Measurements from ENCODE around the gene CHID1. TPM values are rescaled to one million over a fixed set of nuclear protein-coding genes. Genes with fewer than 3 reads are reported as not detected.

The CHID1 gene
- total RNA-seq, 2 experiments from 2014 or later, result 38.2 to 39.2 TPM

DNA sequence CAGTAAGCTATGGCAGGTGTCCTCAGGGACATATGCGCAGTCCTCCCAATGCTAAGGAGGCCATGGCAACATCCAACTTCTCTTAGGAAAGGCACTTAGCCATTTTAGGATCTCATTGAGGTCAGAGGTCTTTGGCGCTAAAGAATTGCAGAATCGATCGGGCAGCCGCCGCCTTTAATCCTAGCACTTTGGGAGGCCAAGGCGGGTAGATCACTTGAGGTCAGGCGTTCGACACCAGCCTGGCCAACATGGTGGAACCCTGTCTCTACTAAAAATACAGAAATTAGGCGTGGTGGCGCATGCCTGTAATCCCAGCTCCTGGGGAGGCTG, 1.2 kb upstream of the CHID1 start:
- Mint-ChIP-seq H3K36me3 (ENCODE audit: low read depth) (no peaks in the 10 kb centered on the region), H3K4me1 (peaks cover 25% of the 10 kb centered on the region), H3K27ac (peak overlapping the region; percentile 80), H3K9me3 (no peaks in the 10 kb centered on the region), H3K4me3 (peak overlapping the region; percentile 85), H3K27me3 (no peaks in the 10 kb centered on the region)
- ChIA-PET POLR2A (interaction anchor here (0.8 to 1.7 kb wide), 6 partner anchors 10 to 143 kb away, joined by 3 to 6 read pairs (median 4); partner anchors contain the start of genes AP2A2 and TSPAN4), CTCF (interaction anchor here (1.2 to 3.5 kb wide), 3 partner anchors 9 to 16 kb away, joined by 5 to 18 read pairs (median 6); partner anchors contain the start of gene AP2A2)
- DNase-seq, result no peak

DNA sequence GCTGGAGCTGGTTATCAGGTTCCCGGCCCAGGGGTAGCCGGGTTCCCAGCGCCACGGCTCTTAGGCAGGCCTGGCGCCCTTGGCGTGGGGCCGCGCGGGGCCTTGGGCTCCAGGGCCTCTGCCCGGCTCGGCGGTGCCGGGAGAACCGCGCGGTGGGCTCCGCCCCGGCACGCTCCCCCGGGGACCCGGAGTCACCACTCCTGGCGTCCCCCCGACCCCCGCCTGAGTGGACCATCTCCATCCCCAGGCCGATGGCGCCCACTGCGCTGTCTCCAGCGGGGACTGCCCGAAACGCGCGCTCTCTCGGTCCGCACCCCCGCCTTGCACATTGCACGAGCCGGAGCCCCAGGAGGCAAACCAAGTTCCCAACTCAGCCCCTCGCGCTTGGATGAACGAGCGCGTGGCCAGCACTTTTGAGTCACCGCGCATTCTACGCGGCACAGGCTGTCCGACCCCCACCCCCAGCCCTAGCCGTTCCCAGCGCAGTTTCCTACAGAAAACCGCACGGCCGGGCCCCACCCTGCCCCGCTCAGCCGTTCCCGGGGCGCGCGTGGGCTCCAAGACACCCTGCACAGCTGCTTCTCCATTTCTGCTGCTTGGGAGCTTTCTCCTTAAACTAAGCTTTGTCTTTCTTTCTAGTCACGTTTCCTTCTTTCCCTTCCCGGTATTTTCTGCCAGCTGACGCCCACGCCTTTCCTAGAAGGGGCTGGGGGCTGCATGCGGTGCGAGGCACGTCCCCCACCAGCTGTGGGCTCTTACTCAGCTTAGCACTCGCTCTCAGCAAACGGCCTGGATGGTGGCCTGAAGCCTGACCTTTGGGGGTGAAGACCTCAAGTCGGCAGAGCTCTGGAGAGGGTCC, 650 bp upstream of the CHID1 start:
- POLR2A ChIA-PET, result interaction anchor here (0.6 to 1.7 kb wide), 8 partner anchors 10 to 398 kb away, joined by 3 to 6 read pairs (median 3); partner anchors contain the start of genes AP2A2, TOLLIP and TSPAN4
- H3K27me3 Mint-ChIP-seq, result no peaks in the 10 kb centered on the region

DNA sequence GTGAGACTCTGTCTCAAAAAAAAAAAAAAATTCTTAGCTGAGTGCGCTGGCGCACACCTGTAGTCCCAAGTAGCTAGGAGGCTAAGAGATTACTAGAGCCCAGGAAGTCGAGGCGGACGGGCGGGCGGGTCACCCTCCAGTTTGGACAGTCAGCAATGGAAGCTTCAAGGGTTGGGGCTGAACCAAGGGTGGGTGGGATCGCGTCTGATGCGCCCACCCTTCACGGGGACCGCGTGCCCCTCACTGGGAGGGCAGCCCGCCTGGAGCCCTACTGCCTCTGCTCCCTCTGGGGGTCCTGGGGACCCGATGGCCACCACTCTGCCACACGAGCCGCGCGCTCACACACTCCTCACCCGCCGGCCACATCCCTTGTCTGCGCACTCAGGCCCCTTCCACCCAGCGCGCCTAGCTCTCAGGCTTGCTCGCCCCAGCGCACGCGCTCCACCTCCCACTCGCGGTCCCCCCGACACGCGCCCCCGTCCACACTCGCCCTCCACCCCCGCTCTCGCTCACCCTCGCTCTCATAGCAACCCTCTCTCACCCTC, 494 bp downstream of the CHID1 start:
- ChIA-PET POLR2A (interaction anchor here (0.6 to 1.3 kb wide), 5 partner anchors 15 to 399 kb away, joined by 3 to 5 read pairs (median 3); partner anchors contain the start of genes AP2A2 and TOLLIP), CTCF (interaction anchor here (0.7 to 3.5 kb wide), 3 partner anchors 15 to 140 kb away, joined by 5 to 18 read pairs (median 6); partner anchors contain the start of gene AP2A2)
- Mint-ChIP-seq H3K27ac (peak overlapping the region; percentile 81), H3K4me1 (peaks cover 25% of the 10 kb centered on the region), H3K27me3 (no peaks in the 10 kb centered on the region), H3K36me3 (ENCODE audit: low read depth) (peaks cover 2% of the 10 kb centered on the region), H3K9me3 (no peaks in the 10 kb centered on the region), H3K4me3 (peak overlapping the region; percentile 90)
- DNase-seq, result no peak

More for the DNA sequence above, 650 bp upstream of the CHID1 start:
- DNase-seq, result peak; percentile 42
- Mint-ChIP-seq H3K9me3 (no peaks in the 10 kb centered on the region), H3K4me1 (peaks cover 25% of the 10 kb centered on the region), H3K27ac (peak overlapping the region; percentile 80), H3K4me3 (peak overlapping the region; percentile 90), H3K36me3 (ENCODE audit: low read depth) (no peaks in the 10 kb centered on the region)
- CTCF ChIA-PET, result interaction anchor here (1.2 to 3.5 kb wide), 3 partner anchors 10 to 17 kb away, joined by 5 to 18 read pairs (median 6); partner anchors contain the start of gene AP2A2

DNA sequence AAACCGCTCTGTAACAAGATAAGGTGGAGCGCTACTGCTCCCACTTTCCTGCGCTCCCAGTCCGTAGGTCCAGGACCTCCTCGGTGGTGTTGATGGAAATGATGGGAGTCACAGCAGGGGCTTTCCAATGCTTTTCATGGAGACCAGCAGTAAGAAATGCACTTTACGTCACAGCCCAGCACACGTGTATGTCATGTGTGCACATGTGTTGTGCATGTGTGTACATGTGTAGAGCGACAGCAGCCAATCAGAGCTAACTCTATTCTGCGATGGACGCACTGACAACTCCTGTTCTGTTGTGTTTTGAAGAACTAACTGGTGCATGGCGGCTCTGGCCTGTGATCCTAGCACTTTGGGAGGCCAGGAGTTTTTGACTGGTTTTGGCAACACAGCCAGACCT, 1.2 kb downstream of the CHID1 start:
- no peak for DNase-seq
- ChIA-PET POLR2A (interaction anchor here (0.7 to 1.3 kb wide), 3 partner anchors 16 to 202 kb away, joined by 3 to 5 read pairs (median 3); partner anchors contain the start of gene AP2A2), CTCF (interaction anchor here (0.7 to 3.5 kb wide), 2 partner anchors 15 to 141 kb away, joined by 5 to 18 read pairs; partner anchors contain the start of gene AP2A2)
- Mint-ChIP-seq H3K36me3 (ENCODE audit: low read depth) (peaks cover 2% of the 10 kb centered on the region), H3K4me1 (peaks cover 25% of the 10 kb centered on the region), H3K27ac (no peak overlapping the region), H3K9me3 (no peaks in the 10 kb centered on the region), H3K27me3 (no peaks in the 10 kb centered on the region), H3K4me3 (peak overlapping the region; percentile 90)

GRCh38 chr11:908273-908672, 2.3 kb downstream of the CHID1 start:
- DNase-seq, result no peak
- Mint-ChIP-seq H3K27me3 (no peaks in the 10 kb centered on the region), H3K27ac (no peak overlapping the region), H3K36me3 (ENCODE audit: low read depth) (peaks cover 6% of the 10 kb centered on the region), H3K4me1 (peaks cover 25% of the 10 kb centered on the region), H3K9me3 (no peaks in the 10 kb centered on the region), H3K4me3 (peak overlapping the region; percentile 17)
- ChIA-PET CTCF (no interaction called here), POLR2A (no interaction called here)

GRCh38 chr11:907668-908067, 2.9 kb downstream of the CHID1 start:
- H3K27ac Mint-ChIP-seq, result no peak overlapping the region
- peaks cover 12% of the 10 kb centered on the region for H3K36me3 Mint-ChIP-seq (ENCODE audit: low read depth)
- DNase-seq, result no peak
- H3K4me3 Mint-ChIP-seq, result peak overlapping the region; percentile 17
- ChIA-PET CTCF (no interaction called here), POLR2A (no interaction called here)
- peaks cover 25% of the 10 kb centered on the region for H3K4me1 Mint-ChIP-seq
- H3K9me3 Mint-ChIP-seq, result no peaks in the 10 kb centered on the region
- no peaks in the 10 kb centered on the region for H3K27me3 Mint-ChIP-seq

DNA sequence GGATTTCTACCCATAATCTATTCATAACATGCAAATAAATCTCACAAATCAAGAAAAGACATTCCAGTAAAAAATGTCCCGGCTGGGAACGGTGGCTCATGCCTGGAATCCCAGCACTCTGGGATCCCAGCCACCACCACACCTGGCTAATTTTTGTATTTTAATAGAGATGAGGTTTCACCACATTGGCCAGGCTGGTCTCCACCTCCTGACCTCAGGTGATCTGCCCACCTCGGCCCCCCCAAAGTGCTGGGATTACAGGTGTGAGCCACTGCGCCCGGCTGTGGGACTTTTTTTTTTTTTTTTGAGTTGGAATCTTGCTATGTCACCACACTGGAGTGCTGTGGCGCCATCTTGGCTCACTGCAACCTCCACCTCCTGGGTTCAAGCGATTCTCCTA, 4.7 kb downstream of the CHID1 start:
- no peak for DNase-seq
- Mint-ChIP-seq H3K9me3 (no peaks in the 10 kb centered on the region), H3K4me1 (peaks cover 20% of the 10 kb centered on the region), H3K27ac (no peak overlapping the region), H3K4me3 (no peak overlapping the region), H3K36me3 (ENCODE audit: low read depth) (peaks cover 21% of the 10 kb centered on the region), H3K27me3 (no peaks in the 10 kb centered on the region)
- POLR2A ChIA-PET, result no interaction called here
- CTCF ChIA-PET, result no interaction called here

GRCh38 chr11:904380-904779, 6.2 kb downstream of the CHID1 start:
- ChIA-PET CTCF (no interaction called here), POLR2A (no interaction called here)
- Mint-ChIP-seq H3K9me3 (no peaks in the 10 kb centered on the region), H3K4me3 (no peak overlapping the region), H3K4me1 (peaks cover 12% of the 10 kb centered on the region), H3K36me3 (ENCODE audit: low read depth) (peaks cover 21% of the 10 kb centered on the region), H3K27ac (no peak overlapping the region), H3K27me3 (no peaks in the 10 kb centered on the region)
- no peak for DNase-seq

- H3K9me3 Mint-ChIP-seq, result no peaks in the 10 kb centered on the region
- CTCF ChIA-PET, result no interaction called here
- POLR2A ChIA-PET, result no interaction called here
- H3K27me3 Mint-ChIP-seq, result no peaks in the 10 kb centered on the region
- no peak overlapping the region for H3K4me3 Mint-ChIP-seq
- H3K36me3 Mint-ChIP-seq (ENCODE audit: low read depth), result peaks cover 23% of the 10 kb centered on the region
- H3K27ac Mint-ChIP-seq, result no peak overlapping the region
- no peak for DNase-seq
- no peaks in the 10 kb centered on the region for H3K4me1 Mint-ChIP-seq
These were observed 9.1 kb downstream of the CHID1 start for GRCh38 chr11:901452-902061.

GRCh38 chr11:900545-900944, 10.1 kb downstream of the CHID1 start:
- H3K4me1 Mint-ChIP-seq, result no peaks in the 10 kb centered on the region
- CTCF ChIA-PET, result no interaction called here

GRCh38 chr11:899724-900123, 10.9 kb downstream of the CHID1 start:
- no peaks in the 10 kb centered on the region for H3K9me3 Mint-ChIP-seq

More at GRCh38 chr11:900545-900944, 10.1 kb downstream of the CHID1 start:
- DNase-seq, result no peak
- no peaks in the 10 kb centered on the region for H3K27me3 Mint-ChIP-seq
- no peak overlapping the region for H3K4me3 Mint-ChIP-seq
- POLR2A ChIA-PET, result no interaction called here
- no peaks in the 10 kb centered on the region for H3K9me3 Mint-ChIP-seq
- H3K36me3 Mint-ChIP-seq (ENCODE audit: low read depth), result peaks cover 21% of the 10 kb centered on the region
- H3K27ac Mint-ChIP-seq, result no peak overlapping the region

DNA sequence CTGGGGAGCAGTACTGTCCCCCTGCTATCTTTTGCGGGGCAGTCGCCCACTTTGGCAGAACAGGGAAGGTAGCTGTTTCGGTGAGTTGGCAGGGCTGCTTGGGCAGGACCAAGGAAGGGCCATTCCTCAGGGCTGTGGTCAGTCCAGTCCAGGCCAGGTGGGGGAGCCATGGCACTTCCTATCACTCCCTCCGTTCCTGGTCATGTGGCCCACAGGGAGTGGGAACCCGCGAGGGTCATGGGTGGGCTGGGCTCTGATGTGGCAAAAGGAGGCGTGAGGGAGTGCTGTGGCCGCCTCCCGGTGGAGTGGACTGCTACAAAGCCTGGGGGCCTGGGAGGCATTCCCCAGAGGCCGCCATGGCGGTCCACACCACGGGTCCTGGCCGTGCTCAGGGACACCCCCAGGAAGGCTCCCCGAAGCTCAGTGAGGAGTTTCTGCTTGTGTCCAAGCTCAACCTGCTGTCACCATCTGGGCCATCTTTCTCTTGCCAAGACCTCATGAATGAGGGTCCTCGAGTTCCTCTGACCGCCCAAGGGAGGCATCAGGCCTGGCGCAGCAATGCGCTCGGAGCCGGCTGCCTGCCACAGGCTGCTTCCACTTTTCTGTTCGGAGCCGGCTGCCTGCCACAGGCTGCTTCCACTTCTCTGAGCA, 11.9 kb downstream of the CHID1 start:
- POLR2A ChIA-PET, result no interaction called here
- CTCF ChIA-PET, result no interaction called here
- DNase-seq, result no peak
- H3K4me3 Mint-ChIP-seq, result no peak overlapping the region
- H3K27me3 Mint-ChIP-seq, result no peaks in the 10 kb centered on the region
- H3K9me3 Mint-ChIP-seq, result no peaks in the 10 kb centered on the region
- no peak overlapping the region for H3K27ac Mint-ChIP-seq
- no peaks in the 10 kb centered on the region for H3K4me1 Mint-ChIP-seq
- peaks cover 18% of the 10 kb centered on the region for H3K36me3 Mint-ChIP-seq (ENCODE audit: low read depth)

More at GRCh38 chr11:899724-900123, 10.9 kb downstream of the CHID1 start:
- Mint-ChIP-seq H3K4me3 (no peak overlapping the region), H3K36me3 (ENCODE audit: low read depth) (peaks cover 21% of the 10 kb centered on the region), H3K27me3 (no peaks in the 10 kb centered on the region), H3K4me1 (no peaks in the 10 kb centered on the region), H3K27ac (no peak overlapping the region)
- CTCF ChIA-PET, result no interaction called here
- no peak for DNase-seq
- POLR2A ChIA-PET, result no interaction called here

DNA sequence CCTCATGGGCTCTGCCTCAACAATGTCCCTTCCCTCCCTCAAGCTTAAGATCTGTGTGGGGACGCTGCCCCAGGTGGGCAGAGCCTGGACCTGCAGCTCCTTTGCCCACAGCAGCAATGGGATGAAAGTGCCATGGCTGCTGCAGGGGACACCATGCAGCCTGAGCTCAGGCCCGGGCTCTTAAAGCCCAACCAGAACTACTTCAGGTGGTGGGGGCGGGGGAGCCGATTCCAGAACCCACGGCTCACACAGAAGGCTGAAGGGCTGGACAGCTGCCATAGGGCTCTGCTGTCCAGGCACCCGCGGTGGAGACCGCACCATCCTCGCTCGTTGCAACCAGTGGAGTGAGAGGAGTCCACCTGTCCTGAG, 12.5 kb downstream of the CHID1 start:
- no peaks in the 10 kb centered on the region for H3K9me3 Mint-ChIP-seq
- H3K4me3 Mint-ChIP-seq, result no peak overlapping the region
- no peak for DNase-seq
- H3K4me1 Mint-ChIP-seq, result no peaks in the 10 kb centered on the region
- H3K27ac Mint-ChIP-seq, result no peak overlapping the region
- CTCF ChIA-PET, result interaction anchor here (0.6 kb wide), 1 partner anchor 176 kb away, joined by 3 read pairs; no protein-coding TSS in a partner anchor
- no peaks in the 10 kb centered on the region for H3K27me3 Mint-ChIP-seq
- POLR2A ChIA-PET, result no interaction called here
- H3K36me3 Mint-ChIP-seq (ENCODE audit: low read depth), result peaks cover 16% of the 10 kb centered on the region

All from activated CD4-positive, alpha-beta memory T cell treated with anti-CD3 and anti-CD28 coated beads, Interleukin-2, amount 10 ng/mL, durations not matched to agents 7 days and 5 days (primary cell).